COLO668 (cell line): Measurements from ENCODE around the gene ARL3.
A peak's percentile ranks its signal among the peaks of the same experiment; 100 is the strongest.
"Not testable (repeated sequence)": the region's sequence is repeated elsewhere in the genome, so short reads cannot be mapped to it uniquely, and the experiment has no call there.

Experiments
- DNase-seq: peaks from one replicate; lab custom pipeline; 2025; ENCODE audit not compliant: unreplicated experiment; lab: John Stamatoyannopoulos, UW

The ARL3 gene

GRCh38 chr10:102738692-102739121 lies 24.5 kb upstream of the ARL3 start:
- DNase-seq, result no peak

- no peak for DNase-seq
Measured at GRCh38 chr10:102735065-102735562, 20.9 kb upstream of the ARL3 start.

GRCh38 chr10:102732661-102733060 lies 18.5 kb upstream of the ARL3 start:
- no peak for DNase-seq

GRCh38 chr10:102731222-102731800 lies 17.1 kb upstream of the ARL3 start:
- DNase-seq, result no peak

GRCh38 chr10:102729029-102730026 lies 15.1 kb upstream of the ARL3 start:
- DNase-seq, result peak; percentile 60

GRCh38 chr10:102727037-102727818 lies 13.0 kb upstream of the ARL3 start:
- no peak for DNase-seq

GRCh38 chr10:102726274-102726673 lies 12.1 kb upstream of the ARL3 start:
- DNase-seq, result no peak

- DNase-seq, result no peak
Measured at GRCh38 chr10:102723989-102724388, 9.8 kb upstream of the ARL3 start.

GRCh38 chr10:102721954-102722353 lies 7.8 kb upstream of the ARL3 start:
- DNase-seq, result no peak

GRCh38 chr10:102720775-102721301 lies 6.6 kb upstream of the ARL3 start:
- no peak for DNase-seq

- no peak for DNase-seq
Measured at GRCh38 chr10:102720337-102720736, 6.1 kb upstream of the ARL3 start.

- no peak for DNase-seq
Measured at GRCh38 chr10:102718220-102718619, 4.0 kb upstream of the ARL3 start.

- DNase-seq, result not testable (repeated sequence)
Measured at GRCh38 chr10:102716900-102717565, 2.8 kb upstream of the ARL3 start.

- DNase-seq, result no peak
Measured at GRCh38 chr10:102715880-102716279, 1.7 kb upstream of the ARL3 start.

GRCh38 chr10:102714621-102715455 lies 641 bp upstream of the ARL3 start, which contains the start of gene SFXN2:
TSS of gene SFXN2 (plus strand) at chr10:102714636. CDS start at chr10:102726637, 12,001 bp downstream.
- DNase-seq, result peak; percentile 68

GRCh38 chr10:102713539-102713813 lies 721 bp downstream of the ARL3 start:
- no peak for DNase-seq

GRCh38 chr10:102712843-102713538 lies 1.2 kb downstream of the ARL3 start:
- no peak for DNase-seq

GRCh38 chr10:102712089-102712488 lies 2.1 kb downstream of the ARL3 start:
- no peak for DNase-seq

GRCh38 chr10:102710609-102711008 lies 3.6 kb downstream of the ARL3 start:
- DNase-seq, result no peak
